ENCODE results near the gene COPZ1. TPM values are rescaled to one million over a fixed set of nuclear protein-coding genes. Genes with fewer than 3 reads are reported as not detected.

Gene COPZ1
- total and polyA plus RNA-seq, 9 of the 15 experiments (the other 6 are each of a cell fraction or from before 2014, with no cell fraction given): 137 to 487 (median 233) TPM

GRCh38 chr12:54368709-54369596, 44.0 kb downstream of the COPZ1 start (continued):
- TF ChIP-seq ZKSCAN3 (CRISPR knock-in tag; IDR thresholded peaks at IDR 0.05): no peak
- no peak for TF ChIP-seq TAL1 (IDR thresholded peaks at IDR 0.05)
- TF ChIP-seq RNF2 (IDR thresholded peaks at IDR 0.05): peak; percentile 25; the same call in 1 of the 2 replicates
- TF ChIP-seq SIN3A (IDR thresholded peaks at IDR 0.05; ENCODE audit: borderline replicate concordance in 2 of 2, control insufficient read depth in 1 of 2, low read depth in 2 of 2, low read length in 2 of 2): peak in 1 of 2 experiments; percentile 74; a peak in 3 of 4 replicates
- TF ChIP-seq, protein P1, sequence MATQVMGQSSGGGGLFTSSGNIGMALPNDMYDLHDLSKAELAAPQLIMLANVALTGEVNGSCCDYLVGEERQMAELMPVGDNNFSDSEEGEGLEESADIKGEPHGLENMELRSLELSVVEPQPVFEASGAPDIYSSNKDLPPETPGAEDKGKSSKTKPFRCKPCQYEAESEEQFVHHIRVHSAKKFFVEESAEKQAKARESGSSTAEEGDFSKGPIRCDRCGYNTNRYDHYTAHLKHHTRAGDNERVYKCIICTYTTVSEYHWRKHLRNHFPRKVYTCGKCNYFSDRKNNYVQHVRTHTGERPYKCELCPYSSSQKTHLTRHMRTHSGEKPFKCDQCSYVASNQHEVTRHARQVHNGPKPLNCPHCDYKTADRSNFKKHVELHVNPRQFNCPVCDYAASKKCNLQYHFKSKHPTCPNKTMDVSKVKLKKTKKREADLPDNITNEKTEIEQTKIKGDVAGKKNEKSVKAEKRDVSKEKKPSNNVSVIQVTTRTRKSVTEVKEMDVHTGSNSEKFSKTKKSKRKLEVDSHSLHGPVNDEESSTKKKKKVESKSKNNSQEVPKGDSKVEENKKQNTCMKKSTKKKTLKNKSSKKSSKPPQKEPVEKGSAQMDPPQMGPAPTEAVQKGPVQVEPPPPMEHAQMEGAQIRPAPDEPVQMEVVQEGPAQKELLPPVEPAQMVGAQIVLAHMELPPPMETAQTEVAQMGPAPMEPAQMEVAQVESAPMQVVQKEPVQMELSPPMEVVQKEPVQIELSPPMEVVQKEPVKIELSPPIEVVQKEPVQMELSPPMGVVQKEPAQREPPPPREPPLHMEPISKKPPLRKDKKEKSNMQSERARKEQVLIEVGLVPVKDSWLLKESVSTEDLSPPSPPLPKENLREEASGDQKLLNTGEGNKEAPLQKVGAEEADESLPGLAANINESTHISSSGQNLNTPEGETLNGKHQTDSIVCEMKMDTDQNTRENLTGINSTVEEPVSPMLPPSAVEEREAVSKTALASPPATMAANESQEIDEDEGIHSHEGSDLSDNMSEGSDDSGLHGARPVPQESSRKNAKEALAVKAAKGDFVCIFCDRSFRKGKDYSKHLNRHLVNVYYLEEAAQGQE (IDR thresholded peaks at IDR 0.05; ENCODE audit: borderline replicate concordance): peak; percentile 79
- TF ChIP-seq, protein P1 (CRISPR knock-in tag; IDR thresholded peaks at IDR 0.05; ENCODE audit: low read depth): no peak
- TF ChIP-seq BHLHE40 (IDR thresholded peaks at IDR 0.05; ENCODE audit: low read length): peak; percentile 45; the same call in 1 of the 2 replicates
- TF ChIP-seq JUN (IDR thresholded peaks at IDR 0.05; ENCODE audit: borderline replicate concordance, low read depth, low read length): 0 out of 2 replicates have a peak, but pooled peaks have one; percentile 5
- TF ChIP-seq JUN (CRISPR knock-in tag; IDR thresholded peaks at IDR 0.05; ENCODE audit: borderline replicate concordance): no peak
- TF ChIP-seq ARID1B (IDR thresholded peaks at IDR 0.05): peak; percentile 60; the same call in 1 of the 2 replicates
- no peak for TF ChIP-seq ZSCAN29 (IDR thresholded peaks at IDR 0.05)
- TF ChIP-seq, protein P2, sequence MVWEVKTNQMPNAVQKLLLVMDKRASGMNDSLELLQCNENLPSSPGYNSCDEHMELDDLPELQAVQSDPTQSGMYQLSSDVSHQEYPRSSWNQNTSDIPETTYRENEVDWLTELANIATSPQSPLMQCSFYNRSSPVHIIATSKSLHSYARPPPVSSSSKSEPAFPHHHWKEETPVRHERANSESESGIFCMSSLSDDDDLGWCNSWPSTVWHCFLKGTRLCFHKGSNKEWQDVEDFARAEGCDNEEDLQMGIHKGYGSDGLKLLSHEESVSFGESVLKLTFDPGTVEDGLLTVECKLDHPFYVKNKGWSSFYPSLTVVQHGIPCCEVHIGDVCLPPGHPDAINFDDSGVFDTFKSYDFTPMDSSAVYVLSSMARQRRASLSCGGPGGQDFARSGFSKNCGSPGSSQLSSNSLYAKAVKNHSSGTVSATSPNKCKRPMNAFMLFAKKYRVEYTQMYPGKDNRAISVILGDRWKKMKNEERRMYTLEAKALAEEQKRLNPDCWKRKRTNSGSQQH (CRISPR knock-in tag; IDR thresholded peaks at IDR 0.05): 0 out of 2 replicates have a peak, but pooled peaks have one; percentile 66
- peak; percentile 64; the same call in 1 of the 2 replicates for TF ChIP-seq ARID4B (CRISPR knock-in tag; IDR thresholded peaks at IDR 0.05)
